GM12872 (cell line): ENCODE measurements around the gene XRCC3.

Source experiments
- CTCF ChIP-seq: IDR thresholded peaks from 3 replicates; pipeline ENCODE4 v1.5.1; 2011; ENCODE audit warnings: low read depth, mild to moderate bottlenecking, low read length, moderate library complexity; ENCODE audit not compliant: insufficient read depth

Gene XRCC3

DNA sequence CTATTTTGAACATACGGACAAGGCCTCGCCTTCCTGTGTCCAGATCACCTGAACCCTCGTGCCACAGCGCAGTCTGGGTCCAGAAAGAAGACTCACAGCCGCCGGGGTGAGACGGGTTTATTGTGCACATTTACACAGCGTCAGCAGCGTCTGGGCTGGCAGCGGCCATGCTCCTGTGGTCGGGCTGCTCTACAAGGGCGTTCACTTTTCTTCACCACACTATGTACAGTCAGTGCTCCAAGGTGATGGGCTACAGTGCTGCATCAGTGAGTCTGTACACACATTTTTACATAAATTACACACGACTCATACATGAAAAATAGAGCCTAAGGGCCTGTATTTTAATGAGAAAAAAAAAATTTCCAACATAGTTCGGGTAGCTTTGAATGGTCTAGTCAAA is 18.4 kb upstream of the XRCC3 start:
- no peak for TF ChIP-seq CTCF

DNA sequence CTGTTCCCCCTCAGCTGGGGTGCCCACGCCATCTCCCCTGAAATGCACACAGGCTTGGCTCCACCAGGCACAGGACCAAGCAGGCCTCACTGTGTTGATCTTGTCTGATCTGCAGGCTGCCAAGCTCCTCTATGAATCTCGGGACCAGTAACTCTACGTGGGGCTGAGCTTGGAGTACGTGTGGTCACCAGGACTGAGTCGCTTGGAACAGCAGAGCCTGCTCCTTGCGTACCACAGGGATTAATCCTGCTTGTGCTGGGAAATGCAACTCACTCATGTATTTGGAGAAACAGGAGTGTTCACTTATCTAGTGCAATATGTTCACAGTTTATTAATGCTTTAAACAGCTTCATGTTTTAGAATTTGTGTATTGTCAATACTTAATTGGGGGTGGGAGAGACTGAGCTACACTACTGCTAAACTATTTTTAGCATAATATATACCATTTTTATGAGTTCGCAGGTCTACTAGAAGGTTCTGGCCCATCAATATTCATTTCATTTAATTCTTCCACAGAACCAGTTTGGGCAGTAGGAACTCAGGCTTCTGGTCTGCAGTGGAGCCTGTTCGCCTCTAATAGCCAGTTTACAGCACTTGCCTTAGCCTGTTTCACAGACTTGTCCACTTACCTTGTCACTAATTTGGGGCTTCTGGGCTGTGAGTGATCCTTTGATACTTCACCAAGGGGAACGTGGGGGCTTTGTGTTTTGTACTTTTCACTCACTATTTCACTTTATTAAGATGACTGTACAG is 17.8 kb upstream of the XRCC3 start:
- TF ChIP-seq CTCF: no peak

GRCh38 chr14:103731916-103732867 is 16.9 kb upstream of the XRCC3 start:
- TF ChIP-seq CTCF: no peak

GRCh38 chr14:103731481-103731880 is 16.2 kb upstream of the XRCC3 start:
- no peak for TF ChIP-seq CTCF

DNA sequence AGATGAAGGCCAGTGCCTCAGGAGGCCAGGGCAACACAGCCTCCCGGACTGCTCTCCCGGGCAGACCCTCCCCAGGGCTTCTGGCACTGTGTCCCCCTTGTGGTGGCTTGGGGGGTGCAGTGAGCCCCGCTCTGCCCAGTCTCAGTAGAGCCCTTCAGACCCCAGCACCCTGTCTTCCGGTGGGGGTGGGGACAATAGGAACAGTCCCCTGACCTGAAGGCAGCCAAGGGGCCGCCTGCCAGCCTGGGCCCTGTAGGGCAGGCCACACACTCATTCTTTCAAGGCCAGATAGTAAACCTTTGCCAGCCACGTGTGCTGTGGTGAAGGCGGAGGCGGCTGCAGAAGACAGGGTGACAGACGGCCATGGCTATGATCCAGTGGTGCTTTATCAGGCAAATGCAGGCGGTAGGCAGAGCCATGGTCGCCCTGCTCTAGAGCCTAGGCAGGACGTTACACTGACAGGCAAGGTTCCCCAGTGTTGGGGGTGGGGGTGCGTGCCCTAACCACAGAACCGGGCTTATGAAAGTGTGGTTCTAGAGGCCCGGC is 15.3 kb upstream of the XRCC3 start:
- TF ChIP-seq CTCF: no peak

GRCh38 chr14:103729496-103730448 is 14.5 kb upstream of the XRCC3 start:
- no peak for TF ChIP-seq CTCF

DNA sequence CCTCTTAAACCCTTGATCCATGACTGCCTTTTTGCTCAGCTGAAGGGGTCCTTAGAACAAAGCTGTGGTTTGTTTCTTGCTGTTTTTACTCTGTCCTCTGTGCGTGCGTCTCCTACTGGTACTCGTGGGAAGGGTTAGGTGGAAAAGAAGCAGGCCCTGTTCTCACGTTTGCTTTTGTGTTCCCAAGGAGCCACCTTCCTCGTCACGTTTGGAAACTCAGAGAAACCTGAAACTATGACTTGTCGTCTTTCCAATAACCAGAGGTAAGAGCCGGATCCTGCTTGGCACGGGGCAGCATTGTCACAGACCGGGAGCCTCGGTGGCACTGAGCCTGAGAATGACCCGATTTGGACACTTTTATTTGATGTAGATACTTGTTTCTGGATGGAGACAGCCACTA is 13.5 kb upstream of the XRCC3 start:
- TF ChIP-seq CTCF: no peak
